GM18526 (cell line): ENCODE measurements around the gene ZDHHC9.

ENCODE experiments used
- POLR2A ChIP-seq: IDR thresholded peaks from 3 replicates; pipeline ENCODE4 v1.6.1; 2011; ENCODE audit not compliant: insufficient read length; ENCODE audit errors: extremely low read depth

The ZDHHC9 gene

DNA sequence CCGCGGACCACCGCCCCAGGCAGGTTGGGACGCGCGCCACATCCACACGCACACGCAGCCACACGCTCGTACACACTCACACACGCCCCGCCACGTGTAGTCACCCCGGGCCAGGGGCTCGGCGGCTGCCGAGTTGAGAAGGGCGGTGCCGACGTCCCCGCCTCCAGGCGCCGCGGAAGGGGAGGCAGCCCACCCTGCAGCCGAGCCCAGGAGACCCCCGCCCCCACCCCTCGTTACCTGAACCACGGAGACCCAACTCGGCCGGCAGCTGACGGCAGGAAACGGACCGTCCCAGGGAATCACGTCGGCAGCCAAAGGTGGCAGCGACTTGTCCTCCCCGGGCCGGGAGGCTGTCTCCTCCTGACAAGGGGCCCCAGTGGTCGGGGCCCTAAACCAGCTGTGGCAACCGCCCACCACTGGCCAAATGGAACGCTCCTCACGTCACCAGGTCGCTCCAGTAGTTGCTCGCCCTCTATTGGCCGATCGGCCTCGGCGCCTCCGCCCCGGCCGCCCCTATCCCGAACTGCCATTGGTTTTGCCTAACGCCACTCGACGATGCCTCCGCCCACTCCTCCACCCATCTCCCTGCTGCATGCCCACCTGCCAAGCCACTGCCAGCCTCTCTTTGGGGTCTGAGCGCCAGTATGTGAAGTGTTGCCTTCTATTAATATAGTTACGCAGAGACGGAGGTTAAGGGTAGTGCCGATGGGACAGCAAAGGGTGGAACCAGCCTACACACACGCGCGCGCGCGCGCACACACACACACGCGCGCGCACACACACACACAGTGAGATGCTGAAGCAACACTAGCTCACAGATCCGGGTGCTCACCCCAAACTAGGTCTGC lies at the start of gene ZDHHC9:
Gene ZDHHC9 (minus strand): TSS at position 428 of the 848 bp plus-strand sequence. CDS start 1,941 bp downstream, outside the sequence.
- TF ChIP-seq POLR2A: peak; percentile 27

DNA sequence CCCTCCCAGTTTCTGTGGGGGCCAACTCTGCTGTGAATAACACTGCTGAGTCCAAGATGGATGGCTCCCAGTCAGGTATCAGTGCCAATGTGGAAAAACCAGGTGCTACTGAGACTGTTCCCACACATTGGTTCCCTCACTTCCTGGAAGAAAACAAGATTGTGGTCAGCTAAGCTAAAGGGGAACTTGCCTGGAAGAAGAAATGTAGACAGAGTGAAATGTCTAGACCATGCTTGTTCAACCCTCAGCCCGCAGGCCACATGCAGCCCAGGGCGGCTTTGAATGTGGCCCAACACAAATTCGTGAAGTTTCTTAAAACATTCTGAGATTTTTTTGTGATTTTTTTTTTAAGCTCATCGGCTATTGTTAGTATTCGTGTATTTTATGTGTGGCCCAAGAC lies 33.7 kb upstream of the ZDHHC9 start:
- TF ChIP-seq POLR2A: no peak

DNA sequence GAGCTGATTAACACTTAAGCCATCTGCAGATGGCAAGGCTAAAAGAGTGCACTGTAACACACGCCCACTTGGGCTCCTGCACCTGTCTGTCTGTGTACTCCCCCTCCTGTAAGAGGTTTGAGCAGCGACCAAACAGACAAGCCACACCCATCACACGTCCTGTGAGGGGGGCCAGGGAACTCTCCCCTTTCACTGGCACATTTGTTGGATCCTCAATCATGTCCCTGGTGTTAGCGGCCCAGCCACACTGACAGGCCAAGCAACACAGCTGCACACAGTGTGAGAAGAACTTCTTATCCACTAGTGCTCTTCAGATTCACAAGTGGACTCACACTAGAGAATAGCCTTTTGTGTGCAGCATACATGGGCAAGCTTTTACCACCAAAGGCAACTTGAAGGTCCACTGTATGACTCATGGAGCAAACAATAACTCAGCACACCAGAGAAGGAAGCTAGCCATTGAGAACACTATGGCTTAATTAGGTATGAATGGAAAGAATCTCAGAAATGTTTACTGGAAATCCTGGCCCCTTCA lies 33.2 kb upstream of the ZDHHC9 start:
- no peak for TF ChIP-seq POLR2A

DNA sequence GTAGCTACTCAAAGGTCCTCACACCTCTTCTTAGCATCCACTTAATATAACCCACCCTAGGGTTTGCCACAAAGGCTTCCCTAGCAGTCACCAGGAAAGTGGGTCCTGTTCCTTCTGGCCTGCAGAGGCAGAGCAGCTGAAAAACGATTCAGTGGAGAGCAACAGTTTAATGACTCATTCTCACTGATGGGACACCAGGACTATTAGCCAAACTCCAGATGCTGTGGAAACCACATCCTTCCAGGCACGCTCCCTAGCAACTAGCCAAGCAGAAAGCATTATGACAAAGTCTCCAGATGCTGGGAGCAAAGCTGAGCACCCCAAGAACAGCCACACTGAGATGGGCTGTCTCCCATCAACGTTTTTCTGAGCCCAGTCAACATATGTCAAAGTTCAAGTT lies 32.0 kb upstream of the ZDHHC9 start:
- no peak for TF ChIP-seq POLR2A

DNA sequence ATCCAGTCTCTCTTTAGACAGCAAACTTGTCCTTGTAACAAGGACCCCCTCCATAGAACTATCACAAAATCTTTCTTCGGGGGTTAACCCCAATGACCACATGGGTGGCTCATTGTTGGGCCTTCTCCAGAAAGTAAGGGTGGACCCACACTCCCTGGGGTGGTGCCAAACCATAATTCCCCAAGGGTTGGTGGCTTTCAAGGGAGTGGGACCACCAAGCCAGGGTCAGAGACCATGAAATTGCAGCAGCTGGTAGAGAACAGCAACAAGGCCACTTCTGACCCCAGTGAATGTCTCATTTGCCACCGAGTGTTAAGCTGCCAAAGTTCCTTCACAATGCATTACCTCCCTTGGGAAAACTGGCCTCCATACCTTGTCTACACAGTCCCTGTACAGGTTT lies 28.8 kb upstream of the ZDHHC9 start:
- no peak for TF ChIP-seq POLR2A

DNA sequence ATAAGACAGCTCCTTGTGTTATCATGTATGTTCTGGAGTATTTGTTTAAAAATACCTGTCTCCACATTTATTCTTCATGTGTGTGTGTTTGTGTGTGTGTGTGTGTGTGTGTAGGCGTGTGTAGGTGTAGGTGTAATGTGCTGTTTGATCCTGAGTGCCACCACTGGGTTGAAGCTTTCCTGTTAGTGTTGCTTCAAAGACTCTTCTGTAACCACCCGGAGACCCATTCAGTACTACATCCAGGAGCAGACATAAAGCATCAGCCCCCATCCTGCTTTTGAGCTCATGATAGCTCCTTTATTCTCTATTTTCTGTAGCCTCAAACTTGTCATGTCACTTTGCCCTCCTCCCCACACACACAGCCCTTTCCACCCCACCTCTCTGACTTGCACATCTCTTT lies 3.0 kb upstream of the ZDHHC9 start:
- no peak for TF ChIP-seq POLR2A

DNA sequence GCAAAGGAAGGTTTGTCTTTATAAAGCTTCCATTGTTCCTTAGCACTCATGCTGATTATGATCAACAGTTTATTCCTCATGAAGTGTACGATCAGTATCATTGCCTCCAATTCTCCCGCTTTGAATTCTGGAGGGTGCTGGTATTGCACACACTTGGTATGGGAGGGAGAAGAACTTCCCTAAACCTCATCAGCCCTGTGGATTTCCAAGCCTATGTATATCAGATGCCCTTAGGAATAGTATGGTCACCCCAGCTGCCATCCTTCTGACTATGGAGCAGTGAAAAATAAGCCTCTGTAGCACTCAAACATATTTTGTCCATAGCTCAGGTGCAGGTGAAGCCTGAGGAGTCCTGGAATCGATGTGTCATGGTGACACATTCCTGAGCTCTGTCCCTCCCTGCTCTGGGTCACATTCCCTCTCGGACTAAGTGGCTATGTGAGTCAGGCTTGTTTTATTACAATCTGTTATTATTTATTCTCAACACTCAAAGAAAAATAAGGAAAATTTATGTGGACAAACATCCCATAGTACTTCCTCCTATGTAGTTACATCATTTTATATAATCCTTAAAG lies 2.0 kb upstream of the ZDHHC9 start:
- TF ChIP-seq POLR2A: no peak

DNA sequence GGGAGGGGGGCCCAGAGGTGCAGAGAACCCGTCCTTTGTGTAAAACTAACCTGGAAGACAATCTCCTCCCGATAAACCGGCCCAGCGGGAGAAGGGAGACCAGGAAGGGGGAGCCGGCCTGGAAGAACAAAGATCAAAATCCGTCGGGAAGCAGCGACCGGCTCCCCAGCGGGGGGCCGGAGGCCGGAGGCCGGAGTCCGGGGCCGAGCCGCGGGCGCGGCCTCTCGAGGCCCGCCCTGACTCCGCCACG lies 552 bp downstream of the ZDHHC9 start:
- TF ChIP-seq POLR2A: no peak

DNA sequence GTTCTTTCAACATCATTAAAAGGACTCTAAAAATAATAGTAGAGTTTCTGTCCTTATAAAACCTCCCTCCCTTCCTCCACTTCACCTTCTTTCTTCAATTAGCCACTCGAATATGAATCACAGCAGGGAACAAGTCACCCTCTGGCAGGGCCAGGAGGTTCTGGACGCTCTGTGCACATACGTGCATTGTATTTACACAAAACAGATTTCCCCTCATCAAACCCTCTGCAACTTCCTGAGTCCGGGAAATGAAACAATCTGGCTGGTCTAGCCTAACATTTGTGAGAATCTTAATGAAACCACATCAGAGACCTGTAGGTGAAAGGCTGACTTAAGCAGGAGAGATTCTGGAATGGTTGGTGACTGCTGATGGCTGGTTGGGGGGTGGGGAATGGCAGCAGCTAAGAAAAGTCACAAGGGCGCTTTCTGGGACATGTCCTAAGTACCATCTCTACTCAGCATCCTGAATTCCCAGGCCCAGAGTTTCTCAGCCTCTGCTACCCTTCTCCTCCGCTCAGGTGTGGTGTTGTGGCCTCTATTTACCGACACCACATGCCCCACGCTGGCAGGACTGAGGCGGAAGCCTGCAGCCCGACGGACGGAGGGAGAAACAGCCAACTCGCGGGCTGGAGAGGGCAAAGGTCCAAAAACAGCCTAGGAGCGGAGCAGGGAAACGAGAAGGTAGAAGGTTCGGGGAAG lies 1.0 kb downstream of the ZDHHC9 start:
- TF ChIP-seq POLR2A: no peak

DNA sequence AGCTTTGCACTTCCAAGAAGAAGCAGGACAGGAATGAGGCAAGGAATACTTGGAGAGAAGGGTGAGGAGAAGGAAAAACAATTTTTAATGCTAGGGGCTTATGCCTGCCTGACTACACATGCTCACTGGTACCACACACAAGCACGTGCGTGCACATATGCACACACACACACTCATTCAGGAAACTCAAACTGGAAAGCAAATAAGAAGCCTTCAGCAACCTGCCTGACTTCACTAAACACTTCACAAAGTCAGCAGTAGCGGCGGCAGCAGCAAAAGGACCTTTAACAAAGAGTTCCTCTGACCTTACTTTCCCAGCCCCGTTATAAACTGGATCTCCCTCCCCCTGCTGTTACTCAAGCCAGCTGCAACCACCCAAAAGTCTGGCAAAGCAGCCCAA lies 3.3 kb downstream of the ZDHHC9 start:
- TF ChIP-seq POLR2A: no peak

DNA sequence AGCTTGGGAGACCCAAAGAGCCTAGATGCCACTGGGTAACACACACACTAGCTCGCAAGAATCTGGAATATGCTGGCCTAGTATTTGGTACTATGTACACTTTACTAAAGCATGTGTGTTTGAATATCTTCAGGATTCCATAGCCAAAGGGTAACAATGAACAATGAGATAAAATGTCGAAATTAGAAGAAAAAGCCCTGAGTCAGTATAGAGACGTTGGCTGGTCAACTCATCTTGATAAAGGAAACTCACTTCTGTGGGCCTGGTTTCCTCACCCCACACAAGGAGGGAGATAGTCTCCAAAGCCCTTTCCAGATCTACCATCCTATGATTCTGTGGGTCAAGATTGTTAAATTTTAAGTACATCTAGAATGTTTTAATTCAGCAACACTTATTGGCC lies 6.9 kb downstream of the ZDHHC9 start:
- TF ChIP-seq POLR2A: no peak

DNA sequence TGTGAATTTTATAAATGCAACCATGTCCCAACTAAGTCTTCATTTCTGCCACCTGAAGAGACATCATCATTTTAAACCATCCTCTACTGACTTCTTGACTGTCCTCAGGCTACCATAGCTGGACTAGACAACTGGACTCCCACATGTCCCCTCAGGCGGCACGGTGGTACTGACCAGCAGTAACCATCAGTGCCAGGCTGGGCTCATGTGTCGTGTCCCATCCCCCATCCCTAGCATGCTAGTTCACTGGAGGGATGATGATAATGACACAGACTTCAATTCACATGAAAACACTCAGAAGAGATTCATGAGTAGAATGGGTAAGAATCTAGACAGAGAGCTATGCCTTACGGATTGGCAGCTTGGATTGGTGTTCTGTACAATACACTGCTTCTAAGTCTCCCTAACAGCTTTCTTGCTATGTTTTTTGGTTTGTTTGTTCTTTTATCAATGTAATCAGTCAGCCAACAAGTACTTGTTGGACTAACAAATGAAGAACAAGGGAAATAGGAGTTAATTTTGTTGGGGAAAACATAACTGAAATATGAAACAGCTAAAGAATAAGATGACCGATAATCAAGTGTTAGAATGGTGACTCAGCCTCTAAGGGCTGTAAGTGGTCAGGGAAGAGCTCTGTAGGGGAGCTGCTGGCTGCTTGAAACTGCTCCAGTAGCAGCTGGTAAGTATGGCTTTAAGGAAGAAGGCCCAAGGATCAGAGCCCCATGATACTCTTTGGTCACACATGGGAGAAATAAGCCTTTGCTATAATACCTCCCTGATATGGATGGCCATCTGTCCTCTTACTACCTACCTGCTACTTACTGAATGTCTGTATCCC lies 10.3 kb downstream of the ZDHHC9 start:
- no peak for TF ChIP-seq POLR2A

DNA sequence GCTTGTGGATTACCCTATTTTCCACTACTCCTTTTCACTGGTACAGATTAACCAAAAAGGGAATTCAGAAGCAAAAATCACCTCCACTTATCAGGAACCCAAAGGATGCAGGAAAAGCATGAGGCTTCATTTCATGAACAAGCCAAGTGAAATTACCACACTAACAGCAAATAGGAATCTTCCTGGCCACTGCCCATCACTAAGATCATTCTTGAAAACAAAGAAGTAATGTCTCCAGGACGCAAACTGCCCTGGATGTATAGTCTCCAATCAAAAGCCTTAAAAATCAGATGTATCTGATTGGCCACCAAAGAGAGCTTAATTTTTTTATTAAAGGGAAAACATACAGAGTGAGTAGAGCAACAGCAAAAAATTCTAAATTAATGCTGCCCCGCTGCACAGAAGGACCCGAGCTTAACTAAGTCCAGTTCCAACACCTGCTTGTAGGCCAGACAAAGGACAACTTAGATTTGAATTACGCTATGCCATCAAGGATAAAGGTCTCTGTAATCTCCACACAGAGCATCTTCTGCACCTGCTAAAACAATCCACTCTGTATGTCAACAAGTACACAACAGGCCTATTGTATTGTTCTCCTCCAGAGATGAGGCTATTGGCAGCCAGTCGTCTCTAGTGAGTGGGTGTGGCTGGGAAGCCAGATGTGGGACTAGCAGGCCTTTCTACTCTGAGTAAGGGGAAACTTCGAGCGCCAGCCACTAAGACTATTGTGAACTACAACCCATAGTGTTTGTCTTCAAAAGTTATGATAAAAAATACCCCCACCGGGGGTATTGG lies 12.4 kb downstream of the ZDHHC9 start:
- TF ChIP-seq POLR2A: no peak

DNA sequence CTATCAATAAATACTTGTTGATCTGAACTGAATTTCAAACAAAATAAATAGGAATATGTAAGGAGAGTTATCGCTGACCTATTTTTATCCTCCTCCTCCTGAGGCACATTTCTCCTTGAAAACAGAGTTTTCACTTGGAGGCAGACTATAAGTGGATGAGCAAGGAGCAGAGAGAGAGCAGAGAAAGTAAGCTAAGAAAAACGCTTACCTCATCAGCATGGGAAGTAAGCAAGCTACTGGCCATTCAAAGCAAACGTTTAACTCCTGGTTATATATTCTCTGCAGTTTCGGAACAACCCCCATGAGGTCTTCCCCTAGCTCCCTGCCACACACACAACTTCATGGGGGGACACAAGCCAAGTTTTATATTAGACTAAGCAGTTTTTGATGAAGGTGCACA lies 13.2 kb downstream of the ZDHHC9 start:
- no peak for TF ChIP-seq POLR2A

DNA sequence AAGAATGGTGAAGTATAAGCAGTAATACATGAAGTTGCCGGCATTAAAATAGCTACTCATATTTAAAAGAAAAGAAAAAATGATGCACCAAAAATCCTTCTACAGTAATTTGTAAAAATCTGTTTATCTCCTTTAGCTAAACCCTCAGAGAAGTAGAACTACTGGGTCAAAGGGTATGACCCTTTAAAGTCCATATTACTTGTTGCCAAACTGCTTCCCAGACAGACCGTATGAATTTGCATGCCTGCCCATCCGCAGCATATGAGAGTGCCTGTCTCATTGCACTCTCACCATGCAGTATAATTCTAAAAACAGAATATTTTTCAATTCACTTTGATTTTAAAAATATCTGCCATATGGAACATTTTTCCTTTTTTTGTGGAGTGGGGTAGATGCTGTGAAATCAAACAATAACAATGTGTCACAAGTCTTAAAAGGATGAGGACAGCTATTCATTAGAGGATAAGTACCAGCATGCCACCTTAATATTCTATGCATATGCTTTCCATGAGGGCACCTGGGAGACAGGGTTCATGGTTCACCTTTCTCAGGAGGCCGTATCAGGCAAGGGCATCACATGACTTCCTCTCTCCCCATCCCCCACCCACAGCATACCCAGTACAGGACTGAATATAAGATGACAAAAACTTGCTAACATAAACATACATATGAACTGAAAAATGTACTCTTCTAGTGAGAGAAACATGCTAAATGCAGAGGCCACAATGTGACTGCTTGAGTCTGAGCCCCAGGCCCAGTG lies 17.8 kb downstream of the ZDHHC9 start:
- TF ChIP-seq POLR2A: no peak
